RWPE1 (cell line): ENCODE data around the gene KIN.
"Not testable (repeated sequence)": the region's sequence is repeated elsewhere in the genome, so short reads cannot be mapped to it uniquely, and the experiment has no call there.

Experiments used
- CTCF ChIA-PET: fragments of 350-600 bp; sonication (Branson Sonifier 250); formaldehyde crosslinking; extraction: SDS; loops from one replicate; lab custom pipeline; 2021; lab: Yijun Ruan, JAX
- POLR2A ChIA-PET: fragments of 400-600 bp; formaldehyde crosslinking; extraction: SDS; loops from one replicate; lab custom pipeline; 2020; ENCODE audit warnings: antibody characterized with exemption; ENCODE audit not compliant: low non-redundant PET; lab: Yijun Ruan, JAX
- DNase-seq: peaks from one replicate; pipeline ENCODE4 v3.0.0; 2012; ENCODE audit warnings: low spot score
- H3K27ac ChIP-seq: fragments of 450-650 bp; 2 replicates; pipeline ENCODE4 v1.5.1; 2017
- CTCF ChIP-seq: fragments of 450-650 bp; conservative IDR thresholded peaks from 2 replicates; pipeline ENCODE4 v1.5.1; 2017; ENCODE audit warnings: low read depth, mild to moderate bottlenecking

KIN gene

GRCh38 chr10:7813481-7813880 lies 25.7 kb upstream of the KIN start:
- CTCF ChIA-PET: interaction anchor here (0.6 to 0.8 kb wide), 2 partner anchors 18 to 1045 kb away, joined by 3 to 6 read pairs; no protein-coding TSS in a partner anchor
- no peak for DNase-seq
- no peak overlapping the region for H3K27ac ChIP-seq
- TF ChIP-seq CTCF: no peak
- POLR2A ChIA-PET: interaction anchor here (0.6 kb wide), 1 partner anchor 959 kb away, joined by 3 read pairs; no protein-coding TSS in a partner anchor

- DNase-seq, POLR2A ChIA-PET, H3K27ac ChIP-seq, CTCF ChIA-PET: not testable (repeated sequence)
Measured at GRCh38 chr10:7811743-7812142, 23.9 kb upstream of the KIN start.

GRCh38 chr10:7811000-7811399 lies 23.2 kb upstream of the KIN start:
- DNase-seq: peak; percentile 13
- CTCF ChIA-PET: no interaction called here
- no peak for TF ChIP-seq CTCF
- no peak overlapping the region for H3K27ac ChIP-seq
- POLR2A ChIA-PET: no interaction called here

- POLR2A ChIA-PET: no interaction called here
- TF ChIP-seq CTCF: no peak
- CTCF ChIA-PET: no interaction called here
- H3K27ac ChIP-seq: no peak overlapping the region
- no peak for DNase-seq
Measured at GRCh38 chr10:7810443-7810842, 22.6 kb upstream of the KIN start.

- TF ChIP-seq CTCF: no peak
- ChIA-PET POLR2A (interaction anchor here (1.0 kb wide), 1 partner anchor 9 kb away, joined by 6 read pairs; the partner anchor contains the start of gene TAF3), CTCF (interaction anchor here (1.0 kb wide), 1 partner anchor 18 kb away, joined by 3 read pairs; no protein-coding TSS in a partner anchor)
Measured at GRCh38 chr10:7808686-7809267, 21.0 kb upstream of the KIN start.

GRCh38 chr10:7804741-7805140 lies 16.9 kb upstream of the KIN start:
- no peak overlapping the region for H3K27ac ChIP-seq
- CTCF ChIA-PET: no interaction called here
- no peak for TF ChIP-seq CTCF
- POLR2A ChIA-PET: no interaction called here
- DNase-seq: no peak

More at GRCh38 chr10:7808686-7809267, 21.0 kb upstream of the KIN start:
- DNase-seq: no peak
- H3K27ac ChIP-seq: no peak overlapping the region

DNA sequence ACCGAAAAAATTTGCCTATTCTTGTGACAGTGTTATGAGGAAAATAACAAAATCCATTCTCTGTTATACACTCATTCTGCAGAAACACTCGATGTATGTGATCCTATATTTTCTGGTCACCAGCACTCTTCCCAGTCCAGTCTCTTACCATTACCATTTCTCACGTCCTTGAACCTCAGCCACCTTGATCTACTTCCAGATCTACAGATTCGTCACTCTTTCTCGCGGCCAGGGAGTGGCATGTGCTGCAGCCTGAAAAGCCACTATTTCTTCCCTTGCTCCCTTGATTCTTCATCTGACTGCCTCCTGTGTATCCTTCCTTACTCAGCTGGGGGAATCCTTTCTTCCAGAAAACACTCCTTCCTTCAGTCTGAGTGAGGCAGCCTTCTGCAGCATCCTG lies 16.4 kb upstream of the KIN start:
- H3K27ac ChIP-seq: no peak overlapping the region
- ChIA-PET POLR2A (no interaction called here), CTCF (no interaction called here)
- no peak for DNase-seq
- no peak for TF ChIP-seq CTCF
